GM15510 (cell line): ENCODE results near the gene LRRC26.

Experiments used
- POLR2A ChIP-seq: IDR thresholded peaks from 3 replicates; pipeline ENCODE4 v1.6.1; 2011; ENCODE audit warnings: borderline replicate concordance; ENCODE audit not compliant: insufficient read length; ENCODE audit errors: extremely low read depth

Gene LRRC26

DNA sequence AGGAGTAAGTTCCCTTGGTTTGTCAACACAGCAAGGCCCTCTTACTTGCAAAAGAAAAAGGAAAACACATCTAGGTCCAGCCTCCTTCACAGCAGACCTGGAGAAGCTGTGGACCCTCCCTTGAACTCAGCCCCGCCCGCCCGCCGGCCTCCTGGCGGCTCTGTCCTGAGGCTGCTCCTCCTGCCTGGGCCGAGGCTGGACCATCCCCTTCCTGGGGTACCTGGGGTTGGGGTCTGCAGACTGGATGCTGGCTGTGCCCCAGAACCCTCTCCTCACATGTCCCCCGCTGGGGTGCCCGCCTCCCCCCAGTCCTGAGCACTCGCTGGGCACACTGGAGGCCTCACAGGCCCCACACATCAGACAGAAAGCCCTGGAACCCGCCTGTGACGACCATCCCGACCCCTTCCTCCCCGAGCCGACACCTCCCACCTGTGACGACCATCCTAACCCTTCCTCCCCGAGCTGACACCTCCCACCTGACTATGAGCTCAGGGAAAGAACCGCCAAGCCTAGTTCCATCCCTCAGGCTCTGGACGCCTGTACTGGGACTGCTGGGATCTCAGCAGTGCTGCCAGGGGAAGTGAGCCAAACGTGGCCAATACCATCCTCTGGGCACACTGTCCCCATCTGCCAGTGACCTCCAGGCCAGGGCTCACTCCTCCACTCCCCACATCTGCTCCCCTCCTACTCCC, 9.2 kb upstream of the LRRC26 start:
- no peak for TF ChIP-seq POLR2A

DNA sequence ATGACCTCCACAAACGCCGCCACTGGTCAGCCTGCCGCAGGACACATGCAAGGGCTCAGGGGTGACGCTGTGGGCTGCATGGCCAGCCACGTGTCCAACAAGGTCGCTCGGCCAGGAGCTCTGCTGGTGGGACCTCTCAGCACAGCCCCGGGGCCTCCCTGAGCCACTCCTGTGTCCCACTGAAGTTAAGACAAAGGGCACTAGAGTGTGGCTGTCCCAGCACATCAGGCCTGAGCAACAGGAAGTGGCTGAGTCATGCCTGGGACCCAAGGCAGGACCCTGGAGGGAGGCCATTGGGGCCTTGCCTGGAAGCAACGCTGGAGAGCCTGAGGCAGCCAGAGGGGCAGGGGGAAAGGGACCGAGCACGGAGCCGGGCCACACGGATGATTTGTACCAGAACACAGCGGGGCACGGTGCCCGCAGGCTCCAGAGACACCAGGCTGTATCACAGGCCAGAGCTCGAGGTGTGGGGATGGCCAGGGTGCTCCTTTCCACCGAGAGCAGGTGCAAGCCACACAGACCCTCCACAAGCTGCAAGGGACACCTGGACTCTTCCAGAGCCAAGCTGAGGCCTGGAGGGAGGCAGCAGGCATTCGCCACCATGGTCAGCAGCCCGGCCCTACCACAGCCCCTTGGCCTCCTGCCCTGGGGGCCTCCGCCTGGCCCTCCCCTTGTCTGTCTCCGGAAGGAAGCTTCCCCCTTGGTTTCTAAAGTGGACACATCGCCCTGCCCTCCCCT, 8.5 kb upstream of the LRRC26 start:
- no peak for TF ChIP-seq POLR2A

DNA sequence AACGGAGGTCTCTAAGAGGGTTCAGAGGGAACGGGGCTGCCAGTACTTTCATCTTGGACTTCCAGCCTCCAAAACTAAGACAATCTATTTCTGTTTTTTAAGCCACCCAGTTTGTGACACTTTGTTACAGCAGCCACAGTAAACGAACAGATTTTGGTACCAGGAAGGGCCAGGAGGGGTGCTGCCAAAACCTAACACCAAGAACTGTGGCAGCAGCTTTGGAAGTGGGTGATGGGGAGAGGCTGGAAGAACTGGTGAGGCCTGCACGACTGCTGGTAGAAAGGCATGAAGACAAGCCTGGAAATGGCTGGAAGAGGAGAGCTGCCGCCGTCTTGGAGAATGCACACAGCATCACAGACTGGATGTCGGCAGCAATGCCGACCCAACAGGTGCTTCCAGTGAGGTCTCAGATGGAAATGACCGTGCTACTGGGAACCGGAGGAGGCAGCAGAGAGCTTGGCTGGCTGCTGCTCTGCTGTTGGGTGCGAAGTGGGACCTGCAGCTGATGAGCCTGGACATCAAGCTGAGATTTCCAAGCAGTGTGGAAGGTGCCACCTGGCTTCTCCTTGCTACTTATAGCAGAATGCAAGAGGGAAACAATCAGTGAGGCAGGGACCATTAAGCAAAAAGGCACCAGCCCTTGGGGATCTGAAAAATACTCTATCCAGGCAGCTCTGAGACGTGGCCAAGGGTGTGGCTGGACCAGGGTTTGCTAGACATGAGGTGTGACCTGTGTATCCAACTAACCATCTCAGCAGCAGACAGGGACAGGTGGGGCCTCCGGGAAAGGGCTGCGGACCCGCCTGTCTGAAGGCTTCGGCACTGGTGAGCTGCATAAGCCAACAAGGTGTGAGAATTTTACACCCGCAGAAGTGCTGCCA, 6.7 kb upstream of the LRRC26 start:
- TF ChIP-seq POLR2A: no peak

DNA sequence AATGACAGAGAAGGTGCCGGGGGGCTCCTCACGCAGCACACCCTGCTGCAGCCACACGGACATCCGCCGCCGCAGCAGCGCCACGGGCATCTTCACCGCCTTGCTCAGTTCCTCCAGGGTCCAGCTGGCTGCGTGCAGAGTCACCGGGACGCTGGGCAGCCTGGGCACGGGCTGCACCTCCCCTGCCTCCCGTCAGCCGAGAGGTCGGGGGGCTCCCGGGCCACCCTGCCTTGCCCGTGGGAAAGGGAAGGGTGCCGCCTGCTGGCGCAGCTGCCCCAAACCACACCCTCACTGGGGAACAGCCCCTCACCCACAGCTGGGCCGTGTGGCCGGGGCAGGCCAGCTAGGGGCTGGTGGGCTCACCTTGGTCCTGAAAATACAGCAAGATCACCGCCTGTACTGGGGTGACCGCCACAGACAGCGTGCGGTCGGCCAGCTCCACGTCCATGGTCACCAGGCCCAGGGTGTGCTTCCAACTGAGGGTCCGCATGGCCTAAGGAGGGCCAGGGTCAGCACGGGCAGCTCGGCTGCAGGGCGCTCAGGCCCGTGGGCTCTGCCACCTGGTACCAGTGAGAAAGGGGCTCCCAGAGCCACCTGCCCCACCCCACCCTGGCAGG, 5.6 kb upstream of the LRRC26 start:
- no peak for TF ChIP-seq POLR2A

DNA sequence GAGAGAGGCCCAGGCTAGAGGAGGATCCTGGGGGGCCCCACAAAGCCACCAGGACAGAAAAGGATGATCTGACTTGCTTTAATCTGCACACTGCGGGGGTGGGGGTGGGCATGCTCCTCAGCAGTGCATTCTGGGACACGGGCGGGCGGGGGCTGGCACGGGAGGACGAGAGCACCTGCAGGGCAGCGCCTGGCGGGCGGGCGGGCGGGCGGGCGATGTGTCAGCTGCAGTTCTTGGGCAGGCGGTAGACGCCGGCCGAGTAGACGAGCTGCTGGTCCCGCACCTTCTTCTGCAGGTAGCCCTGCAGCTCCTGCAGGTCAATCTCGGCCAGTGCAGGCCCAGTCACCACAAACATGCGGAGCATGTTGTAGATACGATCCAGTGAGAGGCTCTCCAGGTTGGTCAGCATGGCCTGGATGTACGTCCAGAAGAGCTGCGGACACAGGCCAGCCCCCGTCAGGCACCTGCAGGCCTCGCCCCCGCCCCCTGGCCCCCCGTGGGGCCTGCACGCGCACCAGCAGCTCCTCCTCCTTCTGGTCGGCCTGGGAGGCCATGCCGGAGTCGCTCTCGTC, 5.0 kb upstream of the LRRC26 start:
- no peak for TF ChIP-seq POLR2A

DNA sequence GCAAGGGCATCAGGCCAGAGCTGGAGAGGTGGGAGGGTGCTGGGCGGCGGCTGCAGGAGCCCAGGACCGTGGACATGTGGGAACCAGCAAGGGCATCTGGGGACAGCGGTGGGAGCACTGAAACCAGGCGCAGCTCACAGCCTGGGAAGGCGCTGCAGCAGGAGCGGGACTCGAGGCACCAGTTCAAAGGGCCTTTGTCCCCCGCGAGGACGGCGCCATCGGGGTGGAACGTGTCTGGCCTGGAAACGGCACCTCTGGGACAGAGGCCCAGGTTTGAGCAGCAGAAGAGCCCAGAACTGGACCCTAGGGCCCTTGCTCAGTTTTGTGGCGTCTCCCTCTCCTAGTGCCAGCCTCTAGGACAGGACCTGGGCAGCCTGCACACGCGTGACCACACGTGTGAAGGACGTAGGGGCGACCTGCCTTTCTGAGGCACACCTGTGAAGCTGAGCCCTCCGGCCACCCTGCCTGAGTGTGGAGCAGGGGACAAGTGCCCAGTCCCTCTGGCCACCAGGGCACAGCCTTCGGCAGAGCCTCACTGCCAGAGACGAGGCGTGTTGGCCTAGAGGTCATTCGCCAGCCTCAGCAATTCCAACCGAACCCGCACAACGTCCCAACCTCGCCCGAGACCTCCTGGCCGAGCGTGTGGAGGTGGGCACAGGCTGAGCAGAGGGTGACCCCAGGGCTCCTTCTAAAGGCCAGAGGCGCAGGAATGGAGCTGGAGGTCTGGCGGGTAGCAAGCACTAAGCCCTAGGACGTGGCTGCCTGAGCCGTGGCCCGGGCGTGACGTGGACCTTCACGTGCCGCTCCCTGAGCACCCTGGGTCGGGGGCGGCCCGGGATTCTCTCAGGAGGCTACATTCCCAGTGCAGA, 4.2 kb upstream of the LRRC26 start:
- no peak for TF ChIP-seq POLR2A

DNA sequence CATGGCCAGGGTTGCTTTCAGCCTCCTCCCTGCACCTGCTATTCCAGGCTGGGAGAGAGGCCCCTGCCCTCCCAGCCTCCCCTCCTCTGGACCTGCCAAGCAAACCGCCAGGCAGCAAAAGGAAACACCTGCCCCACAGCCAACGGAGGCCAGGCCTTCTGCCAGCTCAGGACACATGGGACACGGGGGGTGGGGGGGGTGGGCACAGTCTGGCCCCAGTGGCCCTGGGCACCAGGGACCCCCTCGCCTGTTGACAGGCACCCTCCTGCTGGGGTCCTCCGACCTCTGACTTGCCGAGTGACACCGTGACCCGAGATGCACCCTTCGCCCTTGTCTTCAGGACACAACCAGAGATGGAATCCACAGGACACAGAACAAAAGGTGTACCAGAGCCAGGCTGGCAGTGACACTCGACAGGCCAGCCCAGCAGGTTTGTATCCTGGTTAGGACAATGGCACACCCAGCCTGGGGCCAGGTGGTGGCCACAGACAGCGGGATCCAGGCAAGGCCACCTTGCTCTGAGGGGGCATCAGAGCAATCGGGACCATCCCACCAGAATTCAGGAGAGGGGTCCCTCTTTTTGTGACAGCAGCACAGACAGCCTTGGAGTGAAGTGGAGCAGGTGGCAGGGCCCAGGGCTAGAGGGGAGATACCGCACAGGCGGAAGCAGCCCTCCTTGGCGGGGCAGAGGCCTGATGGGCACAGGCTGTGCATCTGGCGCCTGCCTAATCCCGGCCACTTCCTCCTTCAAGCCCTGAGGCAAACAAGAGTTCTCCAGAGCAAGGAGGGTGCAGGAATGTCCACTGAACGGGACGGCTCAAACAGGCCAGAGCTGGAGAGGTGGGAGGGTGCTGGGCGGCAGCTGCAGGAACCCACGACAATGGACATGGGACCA, 3.3 kb upstream of the LRRC26 start:
- TF ChIP-seq POLR2A: no peak

DNA sequence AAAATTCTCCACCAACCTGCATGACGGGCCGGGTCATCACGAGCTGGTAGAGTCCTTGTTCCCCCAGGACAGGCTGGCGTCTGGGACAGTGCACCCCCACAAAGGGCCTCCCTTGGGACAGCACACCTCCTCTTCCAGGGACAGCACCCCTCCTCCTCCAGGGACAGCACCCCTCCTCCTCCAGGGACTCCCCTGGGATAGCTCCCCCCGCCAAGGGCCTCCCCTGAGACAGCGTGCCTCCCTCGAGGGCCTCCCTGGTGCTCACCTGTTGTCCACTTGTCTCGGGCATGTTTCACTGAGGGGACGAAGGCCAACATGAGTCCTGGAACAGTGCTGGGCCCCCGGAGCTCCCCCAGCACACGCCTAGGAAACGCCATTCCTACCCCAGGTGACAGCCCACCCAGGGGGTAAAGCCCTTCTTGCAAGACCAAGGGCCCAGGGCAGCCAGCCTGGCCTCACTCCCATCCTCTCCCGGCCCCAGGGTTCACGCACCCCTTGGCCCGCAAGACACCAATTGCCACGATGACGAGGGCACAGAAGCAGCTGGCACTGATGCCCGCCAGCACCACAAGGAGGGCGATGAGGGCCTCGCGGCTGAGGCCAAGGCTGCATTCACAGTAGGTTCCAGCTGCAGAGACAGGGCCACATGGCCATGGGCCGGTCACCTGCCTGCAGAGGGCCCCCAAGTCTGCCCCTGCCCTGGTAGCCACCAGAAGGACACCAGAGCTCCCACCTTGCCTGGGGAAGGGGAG, 1.5 kb upstream of the LRRC26 start:
- TF ChIP-seq POLR2A: no peak

DNA sequence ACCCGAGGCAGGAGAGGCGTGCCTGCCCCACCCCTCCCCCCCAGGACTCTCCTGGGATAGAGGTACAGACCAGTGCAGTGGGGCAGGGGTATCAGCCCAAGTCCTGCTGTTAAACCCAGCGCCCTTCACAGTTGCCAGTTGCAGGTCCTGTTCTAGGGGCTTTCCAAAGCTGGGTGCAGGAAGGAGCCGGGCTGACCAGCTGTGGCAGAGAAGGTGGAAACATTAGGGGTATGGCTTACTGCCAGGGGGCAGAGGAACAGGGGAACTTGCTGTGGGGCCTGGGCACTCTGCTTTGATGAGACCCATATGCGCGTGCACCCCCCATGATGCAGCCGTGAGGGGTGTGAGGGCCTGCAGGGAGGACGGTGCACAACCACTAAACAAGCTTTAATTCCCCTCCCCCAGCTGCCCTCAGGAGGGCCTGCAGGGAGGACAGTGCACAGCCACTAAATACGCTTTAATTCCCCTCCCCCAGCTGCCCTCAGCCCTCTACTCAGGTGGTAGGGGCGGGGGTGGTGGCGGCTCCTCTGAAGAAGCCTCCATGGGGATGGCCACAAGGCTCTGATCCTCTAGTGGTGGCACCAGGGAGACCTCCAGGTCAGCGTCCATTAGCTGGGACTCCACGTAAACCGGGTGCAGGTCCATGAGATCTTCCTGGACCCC, 766 bp upstream of the LRRC26 start:
- TF ChIP-seq POLR2A: no peak

DNA sequence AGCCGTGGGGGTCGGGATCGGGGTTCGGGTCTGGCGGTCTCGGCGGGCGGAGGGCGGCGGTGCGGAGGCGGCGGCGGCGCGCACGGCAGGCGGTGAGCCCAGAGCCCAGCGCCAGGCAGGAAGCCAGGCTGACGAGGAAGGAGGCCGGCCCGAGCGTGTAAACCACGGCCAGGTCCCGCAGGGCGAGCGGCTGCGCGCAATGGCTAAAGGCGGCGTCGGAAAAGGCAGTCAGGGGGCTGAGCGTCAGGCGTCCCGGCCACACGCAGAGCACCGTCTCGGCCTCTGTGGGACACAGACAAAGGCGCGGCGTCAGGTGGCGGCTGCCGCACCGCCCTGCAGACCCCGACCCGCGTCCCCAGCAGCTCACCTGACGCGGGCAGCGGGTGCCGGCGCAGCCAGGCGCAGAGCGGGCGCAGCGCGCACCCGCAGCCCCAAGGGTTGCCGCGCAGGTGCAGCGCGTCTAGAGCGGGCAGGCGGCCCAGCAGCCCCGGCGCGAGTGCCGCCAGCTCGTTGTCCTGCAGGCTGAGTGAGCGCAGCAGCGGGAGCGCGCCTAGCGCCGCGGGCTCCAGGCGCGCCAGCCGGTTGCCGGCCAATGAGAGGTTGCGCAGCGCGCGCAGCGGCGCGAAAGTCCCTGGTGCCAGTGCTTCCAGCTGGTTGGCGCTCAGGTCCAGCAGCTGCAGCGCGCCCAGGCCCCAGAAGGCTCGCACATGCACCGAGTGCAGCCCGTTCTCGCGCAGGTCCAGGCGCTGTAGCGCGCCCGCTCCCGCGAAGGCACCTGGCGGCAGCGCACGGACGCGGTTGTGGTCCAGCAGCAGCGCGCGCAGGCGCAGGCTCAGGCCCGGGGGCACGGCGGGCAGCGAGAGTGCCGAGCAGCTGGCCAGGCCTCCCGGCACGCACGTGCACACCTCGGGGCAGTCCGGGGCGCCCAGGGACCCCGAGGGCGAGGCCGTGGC, 671 bp downstream of the LRRC26 start:
- TF ChIP-seq POLR2A: no peak

DNA sequence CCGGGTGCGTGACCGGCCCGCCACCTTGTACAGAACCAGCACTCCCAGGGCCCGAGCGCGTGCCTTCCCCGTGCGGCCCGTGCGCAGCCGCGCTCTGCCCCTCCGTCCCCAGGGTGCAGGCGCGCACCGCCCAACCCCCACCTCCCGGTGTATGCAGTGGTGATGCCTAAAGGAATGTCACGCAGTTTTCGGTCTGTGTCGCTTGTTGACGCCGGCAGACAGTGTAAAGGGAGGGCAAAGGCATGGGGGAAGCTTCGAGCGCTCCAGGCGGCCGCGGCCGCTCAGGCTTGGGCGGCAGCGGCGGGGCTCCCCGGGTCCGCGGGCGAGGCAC, 1.3 kb downstream of the LRRC26 start:
- no peak for TF ChIP-seq POLR2A
